ENCODE measurements around the gene SLC4A5.
A peak's percentile ranks its signal among the peaks of the same experiment; 100 is the strongest.

SLC4A5 gene

DNA sequence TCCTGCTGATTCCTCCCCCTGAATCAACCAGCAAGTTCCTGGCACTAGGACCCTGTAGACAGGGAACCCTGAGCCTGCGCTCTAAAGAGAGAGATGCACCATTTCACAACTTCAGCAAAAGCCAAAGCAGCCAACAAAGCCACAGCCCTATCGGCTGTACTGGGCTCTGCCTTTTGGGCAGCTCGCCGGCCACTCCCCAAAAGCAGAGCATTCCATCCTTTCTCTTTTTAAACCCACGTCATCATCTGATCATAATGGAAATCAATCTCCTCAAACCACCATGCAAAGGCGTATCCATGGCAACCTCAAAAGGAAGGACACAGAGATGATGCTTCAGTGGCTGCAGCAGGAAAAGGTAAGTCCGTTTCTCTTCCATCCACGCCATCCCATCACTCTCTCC lies 42.2 kb upstream of the SLC4A5 start:
- ChIA-PET CTCF (interaction anchor here (1.4 kb wide), 1 partner anchor 15 kb away, joined by 5 read pairs; no protein-coding TSS in a partner anchor), POLR2A (no interaction called here)
- no peak for DNase-seq (ENCODE audit: extremely low spot score)
- TF ChIP-seq, protein P1, sequence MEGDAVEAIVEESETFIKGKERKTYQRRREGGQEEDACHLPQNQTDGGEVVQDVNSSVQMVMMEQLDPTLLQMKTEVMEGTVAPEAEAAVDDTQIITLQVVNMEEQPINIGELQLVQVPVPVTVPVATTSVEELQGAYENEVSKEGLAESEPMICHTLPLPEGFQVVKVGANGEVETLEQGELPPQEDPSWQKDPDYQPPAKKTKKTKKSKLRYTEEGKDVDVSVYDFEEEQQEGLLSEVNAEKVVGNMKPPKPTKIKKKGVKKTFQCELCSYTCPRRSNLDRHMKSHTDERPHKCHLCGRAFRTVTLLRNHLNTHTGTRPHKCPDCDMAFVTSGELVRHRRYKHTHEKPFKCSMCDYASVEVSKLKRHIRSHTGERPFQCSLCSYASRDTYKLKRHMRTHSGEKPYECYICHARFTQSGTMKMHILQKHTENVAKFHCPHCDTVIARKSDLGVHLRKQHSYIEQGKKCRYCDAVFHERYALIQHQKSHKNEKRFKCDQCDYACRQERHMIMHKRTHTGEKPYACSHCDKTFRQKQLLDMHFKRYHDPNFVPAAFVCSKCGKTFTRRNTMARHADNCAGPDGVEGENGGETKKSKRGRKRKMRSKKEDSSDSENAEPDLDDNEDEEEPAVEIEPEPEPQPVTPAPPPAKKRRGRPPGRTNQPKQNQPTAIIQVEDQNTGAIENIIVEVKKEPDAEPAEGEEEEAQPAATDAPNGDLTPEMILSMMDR (IDR thresholded peaks at IDR 0.05; ENCODE audit: control extremely low read depth, extremely low read depth, low read depth, missing control alignments): no peak

DNA sequence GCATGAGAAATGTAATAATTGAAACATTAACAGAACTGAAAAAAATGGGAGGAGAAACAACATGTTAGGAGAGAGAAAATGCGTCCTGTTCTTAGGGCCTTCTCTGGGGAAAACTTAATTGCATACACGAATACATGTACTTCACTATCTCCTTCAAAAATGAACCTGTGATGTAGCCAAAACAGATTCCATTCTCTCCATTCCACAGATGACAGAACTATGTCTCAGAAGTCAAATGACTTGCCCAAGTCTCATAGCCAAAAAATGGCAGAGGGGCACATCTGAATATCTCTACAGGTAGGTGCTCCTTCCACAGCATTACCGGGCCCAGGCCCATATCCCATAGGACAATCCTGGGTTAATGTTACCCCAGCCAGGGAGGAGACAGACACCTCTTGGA lies 40.8 kb upstream of the SLC4A5 start:
- no peak for DNase-seq (ENCODE audit: extremely low spot score)
- ChIA-PET CTCF (interaction anchor here (1.4 kb wide), 1 partner anchor 17 kb away, joined by 5 read pairs; no protein-coding TSS in a partner anchor), POLR2A (no interaction called here)
- TF ChIP-seq, protein P1 (IDR thresholded peaks at IDR 0.05; ENCODE audit: control extremely low read depth, extremely low read depth, low read depth, missing control alignments): no peak

DNA sequence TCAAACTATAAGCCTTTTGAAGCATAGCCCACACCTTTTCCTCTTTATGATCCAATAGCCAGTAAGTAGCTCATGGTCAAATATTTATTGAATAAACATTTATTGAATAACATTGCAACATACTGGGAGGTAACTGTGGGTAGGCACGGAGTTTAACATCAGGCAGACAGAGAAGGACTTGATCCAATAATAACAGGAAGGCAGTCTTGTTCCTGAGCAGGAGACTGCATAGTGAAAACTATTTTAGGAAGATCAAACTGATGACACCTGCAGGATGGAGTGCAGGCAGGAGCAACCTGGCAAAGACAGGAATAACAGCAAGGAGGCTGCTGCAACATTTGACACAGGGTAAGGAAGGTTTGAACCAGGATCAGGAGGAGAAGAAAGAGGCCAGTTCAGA lies 40.0 kb upstream of the SLC4A5 start:
- DNase-seq (ENCODE audit: extremely low spot score): no peak
- POLR2A ChIA-PET: no interaction called here

DNA sequence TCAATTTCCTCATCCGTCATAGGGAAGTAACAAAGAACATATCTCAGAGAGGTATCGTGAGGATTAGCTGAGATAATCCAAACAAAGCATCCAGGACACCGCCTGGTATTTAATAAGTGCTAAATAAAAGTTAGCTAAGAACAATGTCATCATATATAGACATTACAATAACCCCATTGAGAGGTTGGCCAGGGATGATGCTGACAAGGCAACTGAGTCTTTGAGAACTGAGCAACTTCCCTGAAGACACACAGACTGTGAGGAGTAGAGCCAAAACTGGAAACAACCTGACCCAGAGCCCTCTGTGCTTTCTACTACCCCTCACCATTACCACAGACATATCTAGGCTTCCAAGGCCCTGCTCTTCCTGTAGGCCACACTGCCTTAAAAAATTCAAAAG lies 38.5 kb upstream of the SLC4A5 start:
- TF ChIP-seq, protein P1 (IDR thresholded peaks at IDR 0.05; ENCODE audit: control extremely low read depth, extremely low read depth, low read depth, missing control alignments): no peak
- DNase-seq (ENCODE audit: extremely low spot score): no peak
- ChIA-PET POLR2A (no interaction called here), CTCF (interaction anchor here (0.8 to 2.6 kb wide), 6 partner anchors 10 to 557 kb away, joined by 3 to 21 read pairs (median 5); no protein-coding TSS in a partner anchor)

More for the DNA sequence above, 40.0 kb upstream of the SLC4A5 start:
- CTCF ChIA-PET: interaction anchor here (0.9 to 2.6 kb wide), 3 partner anchors 8 to 134 kb away, joined by 3 to 21 read pairs (median 4); no protein-coding TSS in a partner anchor
- TF ChIP-seq, protein P1 (IDR thresholded peaks at IDR 0.05; ENCODE audit: control extremely low read depth, extremely low read depth, low read depth, missing control alignments): no peak

DNA sequence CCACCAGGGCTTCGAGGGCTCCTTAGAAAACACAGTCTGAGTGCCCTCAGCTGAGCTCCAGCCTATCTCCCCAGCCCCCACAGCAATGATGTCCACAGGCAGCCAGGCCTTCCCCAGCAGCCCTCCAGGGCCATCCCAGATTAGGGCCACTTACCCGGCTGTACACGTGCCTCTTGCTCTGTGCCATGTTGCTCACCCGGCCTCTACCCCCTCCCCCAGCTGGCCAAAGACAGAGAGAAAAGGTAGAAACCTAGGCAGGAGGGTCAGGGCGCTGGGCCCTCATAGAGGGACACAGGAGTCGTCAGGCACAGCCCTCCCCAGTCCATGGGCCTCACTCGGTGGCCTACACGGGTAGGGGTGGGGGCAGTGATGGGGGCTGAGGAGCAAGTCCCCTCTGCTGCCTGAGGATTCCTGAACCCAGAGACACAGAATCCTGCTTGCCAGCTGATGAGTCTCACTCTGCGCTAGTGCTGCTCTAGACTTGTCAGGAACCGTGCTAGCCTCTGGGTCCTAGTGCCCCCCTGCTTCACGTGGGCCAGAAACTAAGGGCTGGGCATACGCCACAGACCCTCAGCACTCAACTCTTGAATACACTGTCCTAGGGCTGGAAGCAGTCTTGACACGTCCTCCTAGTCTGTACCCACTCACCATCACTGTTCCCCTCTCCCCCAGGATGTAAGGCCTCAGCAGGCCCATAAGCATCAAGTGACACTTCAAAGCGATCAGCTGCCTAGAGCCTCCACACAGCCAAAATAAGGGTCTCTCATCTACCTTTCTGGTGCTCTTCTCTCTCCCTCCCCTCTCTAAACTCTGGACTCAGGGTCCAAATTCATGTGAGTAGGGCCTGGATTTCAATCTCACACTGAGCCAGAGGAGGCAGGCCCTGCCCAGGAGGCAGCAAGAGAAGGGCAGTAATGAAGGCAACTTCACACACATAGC lies 36.9 kb upstream of the SLC4A5 start, which contains the start of gene DCTN1:
Gene DCTN1 (minus strand): TSS at position 461 of the 939 bp plus-strand sequence. CDS start 274 bp downstream, at position 187.
- DNase-seq (ENCODE audit: extremely low spot score): peak; percentile 61
- TF ChIP-seq, protein P1 (IDR thresholded peaks at IDR 0.05; ENCODE audit: control extremely low read depth, extremely low read depth, low read depth, missing control alignments): no peak
- POLR2A ChIA-PET: no interaction called here
- CTCF ChIA-PET: interaction anchor here (1.2 to 2.6 kb wide), 3 partner anchors 9 to 45 kb away, joined by 4 to 18 read pairs (median 4); no protein-coding TSS in a partner anchor

DNA sequence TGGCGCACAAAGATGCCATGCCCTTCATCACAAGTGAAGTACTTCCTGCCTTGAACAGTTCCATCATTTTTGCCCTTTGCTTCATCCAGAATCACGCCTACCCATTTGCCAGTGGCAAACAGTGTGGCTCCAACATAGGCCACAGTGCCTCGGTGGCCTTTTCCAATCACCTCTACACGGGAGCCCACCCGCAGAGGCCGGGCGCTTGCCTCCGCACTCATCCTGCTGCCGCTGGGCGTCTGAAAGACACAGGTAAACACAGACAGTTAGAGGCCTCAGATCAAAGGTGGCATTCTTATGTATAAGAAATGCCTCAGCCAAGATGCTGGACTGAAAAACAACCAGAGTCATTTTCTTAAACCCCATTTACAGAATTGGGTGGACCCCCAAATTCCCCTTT lies 34.8 kb upstream of the SLC4A5 start:
- DNase-seq (ENCODE audit: extremely low spot score): no peak
- ChIA-PET CTCF (interaction anchor here (1.1 to 2.6 kb wide), 2 partner anchors 11 to 14 kb away, joined by 3 to 18 read pairs; no protein-coding TSS in a partner anchor), POLR2A (no interaction called here)
- TF ChIP-seq, protein P1 (IDR thresholded peaks at IDR 0.05; ENCODE audit: control extremely low read depth, extremely low read depth, low read depth, missing control alignments): no peak
